CD4-positive, CD25-positive, alpha-beta regulatory T cell (primary cell): ENCODE data around the gene MAML2. TPM values are rescaled to one million over a fixed set of nuclear protein-coding genes. Genes with fewer than 3 reads are reported as not detected.

Source experiments
- ATAC-seq, 2 donors: fragments of 150-1000 bp; cut with Tn5 transposase; one replicate each; pipeline ENCODE4 v1.10.0; 2021; ENCODE audit warnings: low read depth in 2 of 2, moderate number of reproducible peaks in 2 of 2, moderate library complexity in 1 of 2
- DNase-seq, 3 donors: peaks; one replicate each; pipeline versions ENCODE4 v3.0.0 to v3.0.0-alpha.2; 2012 to 2022; ENCODE audit warnings: mixed read lengths in 1 of 3
- H3K27ac ChIP-seq: one replicate; pipeline ENCODE4 v1.7.0; 2013; ENCODE audit warnings: mild to moderate bottlenecking, low read length; ENCODE audit not compliant: insufficient read depth, poor library complexity, severe bottlenecking
- H3K27me3 ChIP-seq: one replicate; pipeline ENCODE4 v1.7.0; 2013; ENCODE audit warnings: low read length; ENCODE audit not compliant: control insufficient read depth, insufficient read depth
- H3K36me3 ChIP-seq: one replicate; pipeline ENCODE4 v1.7.0; 2013; ENCODE audit warnings: mild to moderate bottlenecking, low read length, moderate library complexity; ENCODE audit not compliant: control insufficient read depth, insufficient read depth
- H3K4me1 ChIP-seq: 2 replicates; pipeline ENCODE4 v1.7.0; 2013; ENCODE audit warnings: mild to moderate bottlenecking, low read length; ENCODE audit not compliant: insufficient read depth, control insufficient read depth, poor library complexity, severe bottlenecking
- H3K4me3 ChIP-seq: one replicate; pipeline ENCODE4 v1.7.0; 2013; ENCODE audit warnings: low read depth, mild to moderate bottlenecking, low read length, moderate library complexity
- H3K9me3 ChIP-seq, 2 experiments: 1 replicate in 1 of 2; 2 replicates in 1 of 2; pipeline ENCODE4 v1.7.0; 2013; ENCODE audit warnings: low read length in 2 of 2, mild to moderate bottlenecking in 1 of 2, moderate library complexity in 1 of 2; ENCODE audit not compliant: control insufficient read depth in 2 of 2
- H3K27ac Mint-ChIP-seq, 3 donors: one replicate each; pipeline ENCODE4 v1.8.0; 2020 to 2022; ENCODE audit warnings: mild to moderate bottlenecking in 3 of 3, mixed read lengths in 3 of 3, moderate library complexity in 2 of 3
- H3K27me3 Mint-ChIP-seq: one replicate; pipeline ENCODE4 v1.8.0; 2022; ENCODE audit warnings: mild to moderate bottlenecking, mixed read lengths
- H3K36me3 Mint-ChIP-seq: one replicate; pipeline ENCODE4 v1.8.0; 2020; ENCODE audit warnings: mixed read lengths
- H3K4me1 Mint-ChIP-seq, 4 donors: one replicate each; pipeline ENCODE4 v1.8.0; 2020 to 2022; ENCODE audit warnings: mixed read lengths in 4 of 4, mild to moderate bottlenecking in 1 of 4
- H3K4me3 Mint-ChIP-seq, 4 donors: one replicate each; pipeline ENCODE4 v1.8.0; 2020 to 2022; ENCODE audit warnings: mild to moderate bottlenecking in 4 of 4, mixed read lengths in 4 of 4, moderate library complexity in 3 of 4
- H3K9me3 Mint-ChIP-seq, 7 donors: one replicate each; pipeline ENCODE4 v1.8.0; 2020 to 2022; ENCODE audit warnings: mixed read lengths in 7 of 7, mild to moderate bottlenecking in 3 of 7, moderate library complexity in 2 of 7
- polyA plus RNA-seq, 4 donors: library from polyadenylated mRNA; unstranded; fragments of 300-500 nt; fragmentation: Illumina TruSeq; gene quantifications; one replicate each; pipeline ENCODE4 v1.2.3, GENCODE V29; 2021
- total RNA-seq: library from RNA; stranded (reverse); gene quantifications from one replicate; pipeline ENCODE4 v1.2.3, GENCODE V29; 2022

The MAML2 gene
- total and polyA plus RNA-seq, 5 donors from 2014 or later = 4.1 to 35.6 (median 9.3) TPM

DNA sequence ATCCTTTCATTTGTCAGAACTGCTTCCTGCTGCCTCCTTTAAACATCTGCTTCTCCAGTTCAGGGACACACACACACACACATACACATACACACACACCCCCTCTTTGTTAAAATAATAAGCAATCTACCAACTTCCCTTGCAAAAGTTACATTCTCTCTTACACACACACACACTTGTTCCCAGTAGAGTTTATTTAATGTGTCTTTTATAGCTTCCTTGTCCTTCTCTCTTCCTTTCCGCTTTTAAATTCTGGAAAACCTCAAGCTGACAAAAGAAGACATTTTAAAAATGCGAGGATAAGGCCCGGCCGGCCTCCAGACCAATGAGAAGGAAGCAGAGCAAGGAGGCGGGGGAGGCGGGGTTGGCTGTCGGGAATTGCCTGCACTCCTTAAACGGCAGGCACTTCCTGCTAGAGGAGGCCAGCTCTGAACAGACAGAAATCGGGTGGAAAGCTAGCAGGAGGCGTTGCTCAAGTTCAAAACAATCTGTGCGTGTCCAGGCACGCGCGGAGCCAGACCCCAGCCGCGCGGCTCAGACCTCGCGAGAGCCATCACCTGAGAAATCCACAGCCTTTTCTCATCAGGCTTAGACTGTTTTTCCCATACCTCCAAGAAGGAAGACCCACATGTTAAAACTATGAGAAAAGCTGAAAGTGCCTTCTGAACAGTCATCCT is 99.9 kb downstream of the MAML2 start:
- H3K4me1 Mint-ChIP-seq = peaks cover 19 to 59% (median 42%) of the 10 kb centered on the region in 4 donors

DNA sequence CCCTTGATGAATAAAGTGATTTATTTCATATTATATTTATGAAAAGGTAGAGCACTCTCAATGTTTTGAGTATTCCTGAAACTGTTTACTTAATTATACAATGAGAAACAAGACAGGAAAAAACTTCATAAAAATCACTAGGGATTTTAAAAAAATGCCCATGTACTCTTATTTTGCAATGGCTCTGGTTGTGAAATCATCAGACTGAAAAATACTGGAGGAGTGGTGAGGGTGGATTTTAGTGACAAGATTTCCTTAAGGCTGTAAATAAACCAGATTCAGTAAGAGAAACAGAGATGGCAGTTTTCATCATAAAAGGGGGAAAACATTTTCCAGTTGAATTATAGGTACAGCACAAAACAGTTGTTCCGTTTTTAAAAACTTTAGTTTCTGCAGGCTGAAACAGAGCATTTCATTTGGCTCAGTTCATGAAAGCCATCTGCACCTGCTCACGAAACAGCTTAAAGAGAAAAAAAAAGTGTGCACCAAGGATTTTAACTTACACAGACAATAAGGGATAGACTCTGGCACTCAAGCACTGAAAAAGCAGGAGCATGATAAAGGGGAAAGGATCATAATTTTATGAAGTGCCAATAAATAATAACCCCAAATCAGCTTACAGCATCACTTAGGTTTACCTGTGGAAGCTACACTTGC is 100.7 kb downstream of the MAML2 start:
- H3K4me1 Mint-ChIP-seq = peaks cover 19 to 53% (median 37%) of the 10 kb centered on the region in 4 donors
- H3K27me3 Mint-ChIP-seq = no peaks in the 10 kb centered on the region
- no peaks in the 10 kb centered on the region for H3K27me3 ChIP-seq
- H3K4me1 ChIP-seq = peaks cover 33% of the 10 kb centered on the region
- DNase-seq = no peak
- peaks cover 0 to 1% (median 0%) of the 10 kb centered on the region in 7 donors for H3K9me3 Mint-ChIP-seq
- peak overlapping the region; percentile 32 to 87 (median 75) for H3K4me3 Mint-ChIP-seq
- peak overlapping the region; percentile 60 for H3K27ac ChIP-seq
- no peaks in the 10 kb centered on the region for H3K36me3 ChIP-seq
- H3K36me3 Mint-ChIP-seq = no peaks in the 10 kb centered on the region
- H3K9me3 ChIP-seq = no peaks in the 10 kb centered on the region
- ATAC-seq = no peak
- H3K27ac Mint-ChIP-seq = peak overlapping the region; percentile 45 to 94 (median 82)
- H3K4me3 ChIP-seq = peak overlapping the region; percentile 85

More for the DNA sequence above, 99.9 kb downstream of the MAML2 start:
- peak overlapping the region; percentile 82 to 98 (median 94) for H3K27ac Mint-ChIP-seq
- H3K27me3 ChIP-seq = no peaks in the 10 kb centered on the region
- H3K27me3 Mint-ChIP-seq = no peaks in the 10 kb centered on the region
- no peaks in the 10 kb centered on the region for H3K36me3 ChIP-seq
- DNase-seq = peak; percentile 49 to 78 (median 58)
- peaks cover 0 to 1% (median 0%) of the 10 kb centered on the region in 7 donors for H3K9me3 Mint-ChIP-seq
- no peaks in the 10 kb centered on the region for H3K9me3 ChIP-seq
- H3K36me3 Mint-ChIP-seq = no peaks in the 10 kb centered on the region
- peak; percentile 72 to 80 for ATAC-seq
- H3K27ac ChIP-seq = peak overlapping the region; percentile 60
- H3K4me3 Mint-ChIP-seq = peak overlapping the region; percentile 56 to 87 (median 86)
- H3K4me3 ChIP-seq = peak overlapping the region; percentile 85
- peaks cover 33% of the 10 kb centered on the region for H3K4me1 ChIP-seq

- ATAC-seq = no peak
- peaks cover 15 to 44% (median 30%) of the 10 kb centered on the region in 4 donors for H3K4me1 Mint-ChIP-seq
- no peak overlapping the region for H3K27ac Mint-ChIP-seq
- no peaks in the 10 kb centered on the region for H3K36me3 ChIP-seq
- no peaks in the 10 kb centered on the region for H3K36me3 Mint-ChIP-seq
- H3K9me3 ChIP-seq = no peaks in the 10 kb centered on the region
- no peaks in the 10 kb centered on the region for H3K27me3 ChIP-seq
- H3K4me3 Mint-ChIP-seq = peak overlapping the region in 2 of 4 donors; percentile 26 to 53
- H3K27ac ChIP-seq = no peak overlapping the region
- H3K27me3 Mint-ChIP-seq = no peaks in the 10 kb centered on the region
- no peaks in the 10 kb centered on the region for H3K9me3 Mint-ChIP-seq
- DNase-seq = no peak
- H3K4me1 ChIP-seq = peaks cover 39% of the 10 kb centered on the region
- H3K4me3 ChIP-seq = no peak overlapping the region
Measured at GRCh38 chr11:96241331-96241841, 101.6 kb downstream of the MAML2 start.

DNA sequence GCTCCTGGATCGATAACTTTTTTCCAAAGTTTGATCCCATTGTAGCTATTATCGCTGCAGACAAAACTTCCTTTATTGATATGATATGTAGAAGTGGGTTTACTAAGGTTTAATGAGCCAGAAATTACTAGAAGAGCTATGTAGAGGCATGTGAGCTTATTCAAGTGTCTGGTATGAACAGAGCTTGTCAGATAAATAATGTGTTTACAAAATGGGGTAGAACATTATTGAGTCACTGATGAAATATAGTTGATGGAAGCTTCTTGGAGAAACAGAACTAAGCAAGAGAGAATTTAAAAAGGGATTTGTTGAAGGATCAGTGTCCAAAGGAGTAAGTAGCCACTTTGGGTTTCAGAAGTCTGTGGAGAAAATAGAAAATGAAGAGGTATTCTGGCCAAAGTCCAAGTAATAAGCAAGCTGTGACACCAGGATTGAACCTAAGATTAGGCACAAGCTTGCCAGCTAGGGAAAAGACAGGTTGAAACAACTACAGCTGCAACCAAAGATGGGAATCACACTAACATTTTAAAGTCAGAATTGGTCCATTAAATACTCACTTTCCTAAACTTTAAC is 104.3 kb downstream of the MAML2 start:
- no peaks in the 10 kb centered on the region for H3K27me3 Mint-ChIP-seq
- no peak overlapping the region for H3K27ac Mint-ChIP-seq
- ATAC-seq = no peak
- Histone ChIP-seq H3K36me3 (no peaks in the 10 kb centered on the region), H3K27me3 (no peaks in the 10 kb centered on the region), H3K4me3 (no peak overlapping the region), H3K27ac (no peak overlapping the region), H3K4me1 (peaks cover 51% of the 10 kb centered on the region), H3K9me3 (no peaks in the 10 kb centered on the region)
- peaks cover 6 to 29% (median 24%) of the 10 kb centered on the region in 4 donors for H3K4me1 Mint-ChIP-seq
- no peak for DNase-seq
- H3K9me3 Mint-ChIP-seq = no peaks in the 10 kb centered on the region
- peaks cover 13% of the 10 kb centered on the region for H3K36me3 Mint-ChIP-seq
- H3K4me3 Mint-ChIP-seq = no peak overlapping the region

- H3K27me3 ChIP-seq = no peaks in the 10 kb centered on the region
- no peak for DNase-seq
- H3K9me3 ChIP-seq = no peaks in the 10 kb centered on the region
- no peak overlapping the region for H3K27ac Mint-ChIP-seq
- no peak overlapping the region for H3K4me3 ChIP-seq
- H3K4me3 Mint-ChIP-seq = no peak overlapping the region
- no peaks in the 10 kb centered on the region for H3K36me3 ChIP-seq
- H3K4me1 Mint-ChIP-seq = peaks cover 2 to 26% (median 19%) of the 10 kb centered on the region in 4 donors
- H3K4me1 ChIP-seq = peaks cover 43% of the 10 kb centered on the region
- no peaks in the 10 kb centered on the region for H3K9me3 Mint-ChIP-seq
- peaks cover 16% of the 10 kb centered on the region for H3K36me3 Mint-ChIP-seq
- no peak for ATAC-seq
- no peak overlapping the region for H3K27ac ChIP-seq
- H3K27me3 Mint-ChIP-seq = no peaks in the 10 kb centered on the region
Measured at GRCh38 chr11:96237766-96238266, 105.2 kb downstream of the MAML2 start.

DNA sequence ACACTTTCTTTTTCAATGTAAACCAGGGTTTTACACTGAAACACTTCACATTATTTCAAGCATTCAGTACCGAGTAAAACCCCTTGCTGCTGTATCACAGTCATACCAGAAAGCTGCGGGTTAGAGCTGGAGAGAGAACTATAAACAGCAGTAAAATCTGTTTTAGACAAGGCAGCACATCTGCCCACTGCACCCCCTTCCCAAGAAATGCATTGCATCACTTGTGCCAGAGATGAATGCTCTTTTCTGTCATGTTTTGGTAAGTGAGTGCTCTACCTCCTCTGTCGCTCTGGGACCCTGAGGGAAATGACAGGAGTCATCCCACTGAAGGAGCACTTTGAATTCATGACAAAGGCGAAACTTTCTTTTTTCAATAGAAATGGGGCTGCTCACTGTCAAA is 107.2 kb downstream of the MAML2 start:
- DNase-seq = peak in 1 of 3 donors; percentile 76
- Histone ChIP-seq H3K36me3 (no peaks in the 10 kb centered on the region), H3K27me3 (no peaks in the 10 kb centered on the region), H3K9me3 (no peaks in the 10 kb centered on the region), H3K27ac (no peak overlapping the region), H3K4me3 (peak overlapping the region; percentile 2), H3K4me1 (peaks cover 31% of the 10 kb centered on the region)
- Mint-ChIP-seq H3K4me3 (peak overlapping the region in 2 of 4 donors; percentile 42 to 57), H3K27me3 (no peaks in the 10 kb centered on the region), H3K9me3 (no peaks in the 10 kb centered on the region), H3K36me3 (peaks cover 22% of the 10 kb centered on the region), H3K27ac (peak overlapping the region; percentile 51 to 90 (median 72)), H3K4me1 (peaks cover 5 to 29% (median 19%) of the 10 kb centered on the region in 4 donors)
- peak; percentile 70 to 77 for ATAC-seq

- Histone ChIP-seq H3K27me3 (no peaks in the 10 kb centered on the region), H3K9me3 (no peaks in the 10 kb centered on the region), H3K27ac (no peak overlapping the region), H3K4me1 (peaks cover 31% of the 10 kb centered on the region), H3K36me3 (no peaks in the 10 kb centered on the region), H3K4me3 (no peak overlapping the region)
- peaks cover 22% of the 10 kb centered on the region for H3K36me3 Mint-ChIP-seq
- DNase-seq (no peak), ATAC-seq (no peak)
- peak overlapping the region; percentile 51 to 90 (median 72) for H3K27ac Mint-ChIP-seq
- peaks cover 5 to 36% (median 21%) of the 10 kb centered on the region in 4 donors for H3K4me1 Mint-ChIP-seq
- no peaks in the 10 kb centered on the region for H3K9me3 Mint-ChIP-seq
- H3K4me3 Mint-ChIP-seq = peak overlapping the region in 1 of 4 donors; percentile 42
- H3K27me3 Mint-ChIP-seq = no peaks in the 10 kb centered on the region
Measured at GRCh38 chr11:96234866-96235441, 108.0 kb downstream of the MAML2 start.
